Chondrocyte (in vitro differentiated cells): ENCODE results near the gene BLCAP. TPM values are rescaled to one million over a fixed set of nuclear protein-coding genes. Genes with fewer than 3 reads are reported as not detected.
"Not testable (repeated sequence)": the region's sequence is repeated elsewhere in the genome, so short reads cannot be mapped to it uniquely, and the experiment has no call there.

Experiments
- DNase-seq: peaks from one replicate; pipeline ENCODE4 v3.0.0; 2021; ENCODE audit warnings: mixed read lengths, low spot score
- H3K27ac Mint-ChIP-seq: one replicate; pipeline ENCODE4 v1.8.0; 2021; ENCODE audit warnings: mild to moderate bottlenecking, moderate library complexity, mixed read lengths; ENCODE audit not compliant: unreplicated experiment
- H3K27me3 Mint-ChIP-seq: 2 replicates; pipeline ENCODE4 v1.8.0; 2021; ENCODE audit warnings: low read depth, mixed read lengths
- H3K36me3 Mint-ChIP-seq: 2 replicates; pipeline ENCODE4 v1.8.0; 2021; ENCODE audit warnings: low read depth, mixed read lengths
- H3K4me1 Mint-ChIP-seq: 2 replicates; pipeline ENCODE4 v1.8.0; 2021; ENCODE audit warnings: low read depth, mild to moderate bottlenecking, mixed read lengths
- H3K4me3 Mint-ChIP-seq: one replicate; pipeline ENCODE4 v1.8.0; 2021; ENCODE audit warnings: mild to moderate bottlenecking, moderate library complexity, mixed read lengths; ENCODE audit not compliant: unreplicated experiment
- H3K9me3 Mint-ChIP-seq: 2 replicates; pipeline ENCODE4 v1.8.0; 2021; ENCODE audit warnings: low read depth, mixed read lengths
- total RNA-seq: library from RNA; stranded (reverse); gene quantifications from 3 replicates; pipeline ENCODE4 v1.2.1, GENCODE V29; 2021
- TF ChIP-seq, protein P1 (sequence below): fragments of 200-600 bp; sonication (generic); IDR thresholded peaks from 2 replicates; pipeline ENCODE4 v1.5.0; 2021; ENCODE audit warnings: antibody characterized with exemption, mild to moderate bottlenecking, moderate library complexity

BLCAP gene
- total RNA-seq, 1 donor from 2014 or later = 56.6 TPM

DNA sequence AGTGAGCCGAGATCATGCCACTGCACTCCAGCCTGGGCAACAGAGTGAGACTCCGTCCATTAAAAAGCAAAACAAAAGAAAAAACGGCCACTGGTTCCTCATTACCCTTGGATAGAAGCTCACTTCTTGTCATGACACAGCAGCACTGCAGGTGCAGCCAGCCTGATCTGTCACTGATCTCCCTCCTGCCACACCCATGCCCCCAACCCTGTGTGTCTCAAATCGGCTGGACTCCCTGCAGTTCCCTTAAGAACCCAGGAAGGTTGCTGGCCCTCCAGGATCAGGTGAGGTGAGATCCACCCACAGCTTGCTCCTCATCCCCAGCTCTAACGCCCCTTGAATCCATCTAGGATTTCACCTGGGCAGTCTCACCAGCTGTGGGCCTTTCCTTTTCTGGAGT lies 32.9 kb downstream of the BLCAP start:
- Mint-ChIP-seq H3K36me3 (peaks cover 12% of the 10 kb centered on the region), H3K27me3 (no peaks in the 10 kb centered on the region), H3K4me1 (peaks cover 10% of the 10 kb centered on the region), H3K9me3 (no peaks in the 10 kb centered on the region), H3K27ac (no peak overlapping the region), H3K4me3 (no peak overlapping the region)
- TF ChIP-seq, protein P1, sequence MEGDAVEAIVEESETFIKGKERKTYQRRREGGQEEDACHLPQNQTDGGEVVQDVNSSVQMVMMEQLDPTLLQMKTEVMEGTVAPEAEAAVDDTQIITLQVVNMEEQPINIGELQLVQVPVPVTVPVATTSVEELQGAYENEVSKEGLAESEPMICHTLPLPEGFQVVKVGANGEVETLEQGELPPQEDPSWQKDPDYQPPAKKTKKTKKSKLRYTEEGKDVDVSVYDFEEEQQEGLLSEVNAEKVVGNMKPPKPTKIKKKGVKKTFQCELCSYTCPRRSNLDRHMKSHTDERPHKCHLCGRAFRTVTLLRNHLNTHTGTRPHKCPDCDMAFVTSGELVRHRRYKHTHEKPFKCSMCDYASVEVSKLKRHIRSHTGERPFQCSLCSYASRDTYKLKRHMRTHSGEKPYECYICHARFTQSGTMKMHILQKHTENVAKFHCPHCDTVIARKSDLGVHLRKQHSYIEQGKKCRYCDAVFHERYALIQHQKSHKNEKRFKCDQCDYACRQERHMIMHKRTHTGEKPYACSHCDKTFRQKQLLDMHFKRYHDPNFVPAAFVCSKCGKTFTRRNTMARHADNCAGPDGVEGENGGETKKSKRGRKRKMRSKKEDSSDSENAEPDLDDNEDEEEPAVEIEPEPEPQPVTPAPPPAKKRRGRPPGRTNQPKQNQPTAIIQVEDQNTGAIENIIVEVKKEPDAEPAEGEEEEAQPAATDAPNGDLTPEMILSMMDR = no peak
- no peak for DNase-seq

DNA sequence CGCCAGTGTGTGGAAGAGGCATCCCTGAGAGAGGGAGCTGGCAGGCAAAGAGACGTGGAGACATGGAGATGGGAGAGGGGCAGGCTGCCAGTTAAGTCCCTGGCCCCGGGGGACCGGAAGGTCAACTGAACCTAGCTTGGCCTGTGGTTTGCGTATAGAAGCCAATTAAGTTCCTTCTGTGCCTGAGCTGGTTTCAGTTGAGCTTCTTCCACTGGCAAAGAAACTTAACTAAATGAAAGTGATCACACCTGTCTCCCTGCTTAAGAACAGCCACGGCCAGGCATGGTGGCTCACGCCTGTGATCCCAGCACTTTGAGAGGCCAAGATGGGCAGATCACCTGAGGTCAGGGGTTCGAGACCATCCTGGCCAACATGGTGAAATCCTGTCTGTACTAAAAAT lies 33.4 kb downstream of the BLCAP start:
- Mint-ChIP-seq H3K4me1 (peaks cover 10% of the 10 kb centered on the region), H3K27me3 (no peaks in the 10 kb centered on the region), H3K27ac (no peak overlapping the region), H3K9me3 (no peaks in the 10 kb centered on the region), H3K36me3 (peaks cover 12% of the 10 kb centered on the region), H3K4me3 (no peak overlapping the region)
- DNase-seq = no peak
- TF ChIP-seq, protein P1 = no peak

DNA sequence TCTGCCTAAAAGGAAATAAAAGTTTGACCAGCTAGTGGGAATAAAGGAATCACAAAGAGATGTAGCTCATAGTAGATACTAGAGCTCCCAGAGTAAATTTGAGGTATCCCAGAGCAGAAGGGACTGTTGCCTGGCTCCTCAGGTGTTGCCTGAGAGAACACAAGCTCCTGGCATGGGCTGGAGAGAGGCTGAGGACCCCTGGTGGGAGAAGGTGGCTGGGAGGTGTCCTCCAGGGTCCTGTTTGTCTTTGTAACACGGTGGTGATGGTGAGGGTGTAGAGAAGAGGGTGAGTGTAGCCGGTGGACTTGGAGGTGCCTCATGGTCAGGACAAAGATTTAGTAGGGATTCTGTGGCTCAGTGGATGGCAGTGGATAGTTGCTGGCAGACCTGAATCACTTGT lies 34.7 kb downstream of the BLCAP start:
- H3K27me3 Mint-ChIP-seq = no peaks in the 10 kb centered on the region
- peaks cover under 1% of the 10 kb centered on the region for H3K4me1 Mint-ChIP-seq
- no peak overlapping the region for H3K4me3 Mint-ChIP-seq
- H3K36me3 Mint-ChIP-seq = peaks cover 12% of the 10 kb centered on the region
- no peak for DNase-seq
- TF ChIP-seq, protein P1 = no peak
- H3K27ac Mint-ChIP-seq = no peak overlapping the region
- no peaks in the 10 kb centered on the region for H3K9me3 Mint-ChIP-seq

DNA sequence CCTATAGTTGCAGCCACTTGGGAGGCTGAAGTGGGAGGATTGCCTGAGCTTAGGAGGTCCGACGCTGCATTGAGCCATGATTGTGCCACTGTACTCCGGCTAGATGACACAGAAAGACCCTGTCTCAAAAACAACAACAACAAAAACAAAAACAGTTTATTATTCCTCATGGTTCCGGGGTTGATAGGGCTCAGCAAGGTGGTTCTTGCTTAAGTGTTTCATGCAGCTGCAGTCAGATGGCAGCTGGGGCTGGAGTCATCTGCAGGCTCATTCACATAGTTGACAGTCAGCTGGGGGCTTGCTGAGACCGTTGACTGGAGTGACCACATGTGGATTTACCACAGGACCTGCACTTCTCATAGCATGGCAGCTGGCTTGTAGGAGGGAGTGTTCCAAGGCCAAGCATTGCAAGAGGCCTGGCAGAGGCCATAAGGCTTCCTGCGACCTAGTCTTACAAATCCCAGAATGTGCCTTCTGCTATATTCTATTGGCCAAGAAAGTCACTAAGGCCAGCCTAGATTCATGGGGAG lies 35.5 kb downstream of the BLCAP start:
- Mint-ChIP-seq H3K9me3 (no peaks in the 10 kb centered on the region), H3K27ac (no peak overlapping the region), H3K36me3 (peaks cover 12% of the 10 kb centered on the region), H3K27me3 (no peaks in the 10 kb centered on the region), H3K4me3 (no peak overlapping the region), H3K4me1 (no peaks in the 10 kb centered on the region)
- DNase-seq = no peak
- TF ChIP-seq, protein P1 = no peak

DNA sequence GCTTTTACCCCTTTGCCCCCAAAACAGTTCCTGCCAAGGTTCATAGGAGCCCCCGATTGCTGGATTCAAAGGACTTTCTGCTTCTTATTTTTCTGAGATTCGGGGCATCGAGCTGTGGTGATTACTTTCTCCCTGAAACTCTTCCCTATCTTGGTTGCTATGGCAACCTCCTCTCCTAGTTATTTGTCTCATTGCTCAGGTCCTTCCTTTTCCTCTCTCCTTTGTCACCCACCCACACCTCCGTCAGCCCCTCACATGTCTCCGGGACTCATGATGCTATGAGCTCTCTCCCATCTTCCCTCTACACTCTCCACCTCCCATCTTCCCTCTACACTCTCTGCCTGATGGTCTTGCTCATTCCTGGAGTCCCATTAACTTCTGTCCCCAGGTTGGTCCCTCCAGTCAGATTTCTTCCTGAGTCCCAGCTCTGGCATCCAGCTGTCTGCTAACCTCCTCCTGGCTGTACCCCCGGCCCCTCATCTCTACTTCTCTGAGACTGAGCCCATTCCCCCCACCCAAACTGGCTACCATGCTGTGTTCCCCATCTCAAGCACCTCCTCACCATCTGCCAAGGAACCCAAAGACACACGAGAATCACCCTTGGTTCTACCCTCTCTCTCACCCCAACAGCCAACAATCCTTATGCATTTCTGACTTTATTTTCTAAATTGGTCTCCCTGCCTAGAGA lies 36.9 kb downstream of the BLCAP start:
- TF ChIP-seq, protein P1 = no peak
- H3K9me3 Mint-ChIP-seq = no peaks in the 10 kb centered on the region
- DNase-seq = no peak
- H3K27ac Mint-ChIP-seq = no peak overlapping the region
- H3K4me3 Mint-ChIP-seq = no peak overlapping the region
- peaks cover under 1% of the 10 kb centered on the region for H3K27me3 Mint-ChIP-seq
- H3K36me3 Mint-ChIP-seq = peaks cover 10% of the 10 kb centered on the region
- no peaks in the 10 kb centered on the region for H3K4me1 Mint-ChIP-seq

DNA sequence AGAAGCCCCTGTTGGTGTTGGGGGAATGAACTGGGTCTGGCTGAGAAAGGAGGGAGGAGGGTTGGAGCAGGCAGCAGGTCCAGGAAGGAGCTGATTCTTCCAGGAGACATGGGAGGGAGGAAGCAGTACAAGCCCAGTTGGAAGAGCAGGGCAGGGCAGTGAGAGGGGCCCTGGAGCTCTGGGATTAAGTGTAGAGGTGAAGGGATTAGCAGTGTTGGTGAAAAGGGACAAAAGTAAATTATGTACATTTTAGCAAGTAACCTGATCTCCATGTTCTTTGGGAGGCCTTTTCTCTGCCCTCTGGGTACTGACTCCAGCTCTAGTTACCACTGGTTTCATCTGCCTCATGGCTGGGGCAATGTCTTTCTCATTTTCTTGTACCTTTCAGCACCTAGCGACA lies 41.5 kb downstream of the BLCAP start:
- not testable (repeated sequence) for H3K4me1 Mint-ChIP-seq, H3K4me3 Mint-ChIP-seq, DNase-seq, H3K9me3 Mint-ChIP-seq, H3K27me3 Mint-ChIP-seq, H3K36me3 Mint-ChIP-seq, H3K27ac Mint-ChIP-seq
